GM12878 (cell line): ENCODE measurements around the gene SGSH. TPM values are rescaled to one million over a fixed set of nuclear protein-coding genes. Genes with fewer than 3 reads are reported as not detected.

Experiments used
- ATAC-seq: fragments of 200-7000 bp; cut with Tn5 transposase; 3 replicates; pipeline ENCODE4 v1.9.1; 2020; ENCODE audit warnings: mild to moderate bottlenecking, moderate library complexity
- BruUV-seq: library from RNA; stranded (reverse); fragments of 400-500 nt; replicated peaks from 2 replicates; lab custom pipeline; 2021; lab: Mats Ljungman, UMichigan
- CTCF ChIA-PET: fragments of 300-600 bp; sonication (Branson Sonifier 250); formaldehyde crosslinking; extraction: SDS; loops from one replicate; lab custom pipeline; 2021; ENCODE audit warnings: inconsistent platforms; lab: Yijun Ruan, JAX
- POLR2A ChIA-PET: fragments of 350-600 bp; formaldehyde crosslinking; extraction: SDS; loops from one replicate; lab custom pipeline; 2021; ENCODE audit warnings: inconsistent platforms; lab: Charles Lee
- RAD21 ChIA-PET: fragments of 300-600 bp; sonication (Branson Sonifier 250); formaldehyde crosslinking; loops from one replicate; lab custom pipeline; 2023; ENCODE audit warnings: antibody characterized with exemption; ENCODE audit not compliant: unreplicated experiment; lab: Charles Lee
- SMC1A ChIA-PET: fragments of 300-600 bp; sonication (Branson Sonifier 250); formaldehyde crosslinking; loops from one replicate; lab custom pipeline; 2023; ENCODE audit not compliant: unreplicated experiment, uncharacterized antibody; lab: Charles Lee
- DNase-seq: peaks from one replicate; pipeline ENCODE4 v3.0.0-alpha.2; 2011; ENCODE audit warnings: low read depth, low spot score
- FAIRE-seq: peaks from 3 replicates; lab custom pipeline; 2011; peaks lifted over from hg19 to GRCh38; lab: Jason Lieb, UNC
- H2AFZ ChIP-seq: 2 replicates; pipeline ENCODE4 v1.6.0; 2011; ENCODE audit warnings: low read depth, low read length, control low read depth; ENCODE audit not compliant: control insufficient read depth
- H3K27ac ChIP-seq: 2 replicates; pipeline ENCODE4 v1.5.1; 2011; ENCODE audit warnings: control low read depth; ENCODE audit not compliant: control insufficient read depth, insufficient read depth
- H3K27me3 ChIP-seq, 2 experiments: replicated peaks in 1 of 2; 2 replicates each; pipeline versions ENCODE4 v1.6.0 to v1.6.1; 2011; ENCODE audit warnings: low read length in 1 of 2; ENCODE audit not compliant: control insufficient read depth in 2 of 2, insufficient read depth in 2 of 2
- H3K36me3 ChIP-seq, 2 experiments: 2 replicates each; pipeline ENCODE4 v1.5.1; 2011; ENCODE audit warnings: low read length in 1 of 2; ENCODE audit not compliant: control insufficient read depth in 2 of 2, insufficient read depth in 2 of 2
- H3K4me1 ChIP-seq: 2 replicates; pipeline ENCODE4 v1.6.1; 2011; ENCODE audit warnings: mild to moderate bottlenecking, low read length, moderate library complexity, mixed read lengths; ENCODE audit not compliant: control insufficient read depth, insufficient read depth
- H3K4me2 ChIP-seq: 2 replicates; pipeline ENCODE4 v1.6.0; 2011; ENCODE audit warnings: control low read depth; ENCODE audit not compliant: control insufficient read depth, insufficient read depth
- H3K4me3 ChIP-seq: fragments of 200-600 bp; sonication (generic); 2 replicates; pipeline ENCODE4 v1.5.1; 2016
- H3K79me2 ChIP-seq: 2 replicates; pipeline ENCODE4 v1.6.0; 2011; ENCODE audit warnings: low read length; ENCODE audit not compliant: control insufficient read depth, insufficient read depth
- H3K9ac ChIP-seq: 2 replicates; pipeline ENCODE4 v1.8.0; 2011; ENCODE audit warnings: low read length, control low read depth, mixed read lengths; ENCODE audit not compliant: control insufficient read depth, insufficient read depth
- H3K9me3 ChIP-seq: replicated peaks from 3 replicates; pipeline ENCODE4 v1.5.1; 2011; ENCODE audit warnings: mild to moderate bottlenecking, low read length; ENCODE audit not compliant: control insufficient read depth, insufficient read depth
- H4K20me1 ChIP-seq: 2 replicates; pipeline ENCODE4 v1.6.0; 2011; ENCODE audit not compliant: control insufficient read depth, insufficient read depth
- BRCA1 ChIP-seq: IDR thresholded peaks from 2 replicates; pipeline ENCODE4 v1.6.1; 2011; ENCODE audit warnings: low read depth, low read length, improper control_type of control experiment
- CHD1 ChIP-seq: IDR thresholded peaks from 2 replicates; pipeline ENCODE4 v1.6.1; 2012; ENCODE audit warnings: low read depth, low read length, improper control_type of control experiment
- HDGF ChIP-seq: fragments of 450-650 bp; IDR thresholded peaks from 2 replicates; pipeline ENCODE4 v1.6.1; 2016; ENCODE audit warnings: antibody characterized with exemption
- IKZF1 ChIP-seq: fragments of 450-650 bp; conservative IDR thresholded peaks from 2 replicates; pipeline ENCODE4 v1.6.1; 2017; ENCODE audit warnings: antibody characterized with exemption, mild to moderate bottlenecking
- JUND ChIP-seq: IDR thresholded peaks from 2 replicates; pipeline ENCODE4 v1.6.1; 2012; ENCODE audit warnings: low read depth, mild to moderate bottlenecking, low read length, improper control_type of control experiment, moderate library complexity
- NR2C2 ChIP-seq: IDR thresholded peaks from 2 replicates; pipeline ENCODE4 v1.6.1; 2011; ENCODE audit warnings: borderline replicate concordance, low read depth; ENCODE audit not compliant: control insufficient read depth, insufficient read length
- NRF1 ChIP-seq: conservative IDR thresholded peaks from 2 replicates; pipeline ENCODE4 v1.6.1; 2011; ENCODE audit warnings: mild to moderate bottlenecking, low read depth, low read length, improper control_type of control experiment
- POLR2A ChIP-seq: IDR thresholded peaks from 2 replicates; pipeline ENCODE4 v1.6.1; 2011; ENCODE audit warnings: low read depth, mild to moderate bottlenecking, low read length
- SMAD1 ChIP-seq: fragments of 450-650 bp; IDR thresholded peaks from 2 replicates; pipeline ENCODE4 v1.6.1; 2018; ENCODE audit warnings: mild to moderate bottlenecking, low read depth; ENCODE audit not compliant: partially characterized antibody
- SMAD5 ChIP-seq: IDR thresholded peaks from 2 replicates; pipeline ENCODE4 v1.6.1; 2016; ENCODE audit warnings: antibody characterized with exemption, low read depth
- SPI1 ChIP-seq: IDR thresholded peaks from 2 replicates; pipeline ENCODE4 v1.6.1; 2011; ENCODE audit warnings: low read depth, mild to moderate bottlenecking, low read length, moderate library complexity, borderline replicate concordance; ENCODE audit not compliant: insufficient read depth
- ZNF207 ChIP-seq: fragments of 450-650 bp; IDR thresholded peaks from 2 replicates; pipeline ENCODE4 v1.6.1; 2014; ENCODE audit warnings: antibody characterized with exemption, mild to moderate bottlenecking, borderline replicate concordance
- WGBS: methylation state at CpG from one replicate; pipeline ENCODE4 v1.1.6; 2016; ENCODE audit warnings: low lambda C conversion rate; ENCODE audit not compliant: insufficient replicate concordance, insufficient coverage; ENCODE audit errors: missing lambda C conversion rate; 5-methylcytosine and 5-hydroxymethylcytosine counted together
- in situ Hi-C: fragments of 300-500 bp; cut with MboI; formaldehyde crosslinking; loops from 9 replicates; pipeline ENCODE4 v1.14.3; 2018; ENCODE audit warnings: mixed read lengths
- intact Hi-C: fragments of 100-400 bp; cut with micrococcal nuclease; formaldehyde crosslinking; loops from one replicate; pipeline ENCODE4 v1.14.2; 2022; ENCODE audit not compliant: unreplicated experiment
- polyA plus RNA-seq, 11 experiments: library from polyadenylated mRNA; depleted of rRNA in 4 of 11; unstranded in 6 of 11; stranded (reverse) in 5 of 11; fragments of >200 nt; fragmentation: Nextera tagmentation in 4 of 11; fragmentation: Illumina TruSeq in 1 of 11; extraction: Ambion mirVana in 4 of 11; extraction: Trizol in 1 of 11; gene quantifications; 1 replicate in 1 of 11; 2 replicates in 10 of 11; pipeline versions ENCODE4 v1.2.1 to v1.2.3, GENCODE V29; 2011 to 2016; ENCODE audit warnings: inconsistent platforms in 2 of 11, missing spikeins in 2 of 11, low read depth in 1 of 11
- total RNA-seq, 4 experiments: library from RNA; depleted of rRNA in 3 of 4; stranded (reverse); fragments of >200 nt in 3 of 4; fragmentation: Illumina TruSeq in 1 of 4; extraction: Trizol in 1 of 4; gene quantifications; 2 replicates each; pipeline versions ENCODE4 v1.2.1 to v1.2.3, GENCODE V29; 2013 to 2021
- TF ChIP-seq, protein P1 (sequence below): fragments of 450-650 bp; IDR thresholded peaks from 2 replicates; pipeline ENCODE4 v1.6.1; 2018; ENCODE audit warnings: borderline replicate concordance, mild to moderate bottlenecking; ENCODE audit not compliant: partially characterized antibody
- TF ChIP-seq, protein P2 (sequence below): IDR thresholded peaks from 2 replicates; pipeline ENCODE4 v1.6.1; 2011; ENCODE audit warnings: mild to moderate bottlenecking, low read depth, low read length, moderate library complexity; ENCODE audit not compliant: insufficient replicate concordance
- TF ChIP-seq, protein P3 (sequence below): fragments of 450-650 bp; IDR thresholded peaks from 2 replicates; pipeline ENCODE4 v1.6.1; 2014; ENCODE audit warnings: mild to moderate bottlenecking
- TF ChIP-seq, protein P4 (sequence below): IDR thresholded peaks from 2 replicates; pipeline ENCODE4 v1.6.1; 2012; ENCODE audit warnings: mild to moderate bottlenecking, low read depth, low read length

Gene SGSH
- total and polyA plus RNA-seq, 10 of the 15 experiments (the other 5 are each of a cell fraction or from before 2014, with no cell fraction given), result 0.13 to 17.2 (median 6.0) TPM

DNA sequence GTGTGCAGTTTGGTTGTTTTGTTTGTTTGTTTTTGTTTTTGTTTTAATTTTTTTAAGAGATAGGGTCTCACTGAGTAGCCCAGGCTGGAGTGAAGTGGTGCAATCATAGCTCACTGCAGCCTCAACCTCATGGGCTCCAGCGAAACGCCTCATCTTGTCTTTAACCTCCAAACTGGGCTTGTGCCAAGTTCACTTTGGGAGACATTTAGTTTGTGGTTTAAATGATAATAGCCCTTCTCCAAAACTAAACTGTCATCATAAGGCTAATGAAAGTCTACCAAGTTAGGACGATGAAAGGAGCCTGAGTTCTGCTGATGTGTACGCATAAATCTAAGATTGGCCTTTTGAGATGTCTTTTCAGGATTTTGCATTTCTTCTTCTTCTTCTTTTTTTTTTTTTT is 56.8 kb downstream of the SGSH start (continued):
- TF ChIP-seq, protein P1, sequence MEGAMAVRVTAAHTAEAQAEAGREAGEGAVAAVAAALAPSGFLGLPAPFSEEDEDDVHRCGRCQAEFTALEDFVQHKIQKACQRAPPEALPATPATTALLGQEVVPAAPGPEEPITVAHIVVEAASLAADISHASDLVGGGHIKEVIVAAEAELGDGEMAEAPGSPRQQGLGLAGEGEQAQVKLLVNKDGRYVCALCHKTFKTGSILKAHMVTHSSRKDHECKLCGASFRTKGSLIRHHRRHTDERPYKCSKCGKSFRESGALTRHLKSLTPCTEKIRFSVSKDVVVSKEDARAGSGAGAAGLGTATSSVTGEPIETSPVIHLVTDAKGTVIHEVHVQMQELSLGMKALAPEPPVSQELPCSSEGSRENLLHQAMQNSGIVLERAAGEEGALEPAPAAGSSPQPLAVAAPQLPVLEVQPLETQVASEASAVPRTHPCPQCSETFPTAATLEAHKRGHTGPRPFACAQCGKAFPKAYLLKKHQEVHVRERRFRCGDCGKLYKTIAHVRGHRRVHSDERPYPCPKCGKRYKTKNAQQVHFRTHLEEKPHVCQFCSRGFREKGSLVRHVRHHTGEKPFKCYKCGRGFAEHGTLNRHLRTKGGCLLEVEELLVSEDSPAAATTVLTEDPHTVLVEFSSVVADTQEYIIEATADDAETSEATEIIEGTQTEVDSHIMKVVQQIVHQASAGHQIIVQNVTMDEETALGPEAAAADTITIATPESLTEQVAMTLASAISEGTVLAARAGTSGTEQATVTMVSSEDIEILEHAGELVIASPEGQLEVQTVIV, result no peak
- no peak for TF ChIP-seq JUND

DNA sequence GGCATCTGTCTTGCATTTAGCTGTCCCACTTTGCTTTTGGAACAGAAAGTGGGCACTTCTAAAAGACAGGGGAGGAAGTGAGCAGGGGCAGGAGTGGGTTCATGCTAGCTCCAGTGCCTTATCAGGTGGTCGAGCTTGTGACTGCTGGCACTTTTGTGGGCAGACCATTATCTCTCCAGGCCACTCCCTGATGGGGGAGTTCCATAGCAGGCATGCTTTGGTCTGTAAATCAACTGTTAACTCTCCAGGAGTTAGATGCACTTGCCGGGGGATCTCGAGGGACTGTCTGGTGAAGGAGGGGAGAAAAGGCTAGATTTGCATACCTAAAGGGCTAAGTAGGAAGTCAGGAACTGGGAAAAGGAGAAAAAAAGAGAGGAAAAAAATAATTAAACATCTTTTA is 59.6 kb downstream of the SGSH start:
- SMC1A ChIA-PET, result interaction anchor here (1.2 kb wide), 1 partner anchor 9 kb away, joined by 4 read pairs; no protein-coding TSS in a partner anchor
- Histone ChIP-seq H3K27me3 (no peaks in the 10 kb centered on the region), H2AFZ (no peak overlapping the region), H3K9ac (no peak overlapping the region), H3K79me2 (no peaks in the 10 kb centered on the region), H4K20me1 (no peaks in the 10 kb centered on the region), H3K27ac (no peak overlapping the region), H3K9me3 (peaks cover 4% of the 10 kb centered on the region; the same call in 2 of the 3 replicates), H3K4me1 (no peaks in the 10 kb centered on the region), H3K4me2 (no peak overlapping the region), H3K36me3 (no peaks in the 10 kb centered on the region), H3K4me3 (no peak overlapping the region)
- in situ Hi-C loops, result no loop called here
- BruUV-seq, result no TSS peak
- WGBS, result 2% methylated on average over 3 of the region's 3 CpGs
- RAD21 ChIA-PET, result no interaction called here
- no peak for DNase-seq
- intact Hi-C loops, result no loop called here
- CTCF ChIA-PET, result no interaction called here
- ATAC-seq, result no peak; the same call in 2 of the 3 replicates
- FAIRE-seq, result no peak
- POLR2A ChIA-PET, result interaction anchor here (0.6 to 0.7 kb wide), 2 partner anchors 10 to 1492 kb away, joined by 6 to 7 read pairs; no protein-coding TSS in a partner anchor
- no peak for TF ChIP-seq POLR2A
- TF ChIP-seq, protein P2, sequence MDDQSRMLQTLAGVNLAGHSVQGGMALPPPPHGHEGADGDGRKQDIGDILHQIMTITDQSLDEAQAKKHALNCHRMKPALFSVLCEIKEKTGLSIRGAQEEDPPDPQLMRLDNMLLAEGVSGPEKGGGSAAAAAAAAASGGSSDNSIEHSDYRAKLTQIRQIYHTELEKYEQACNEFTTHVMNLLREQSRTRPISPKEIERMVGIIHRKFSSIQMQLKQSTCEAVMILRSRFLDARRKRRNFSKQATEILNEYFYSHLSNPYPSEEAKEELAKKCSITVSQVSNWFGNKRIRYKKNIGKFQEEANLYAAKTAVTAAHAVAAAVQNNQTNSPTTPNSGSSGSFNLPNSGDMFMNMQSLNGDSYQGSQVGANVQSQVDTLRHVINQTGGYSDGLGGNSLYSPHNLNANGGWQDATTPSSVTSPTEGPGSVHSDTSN, result no peak
- TF ChIP-seq, protein P3, sequence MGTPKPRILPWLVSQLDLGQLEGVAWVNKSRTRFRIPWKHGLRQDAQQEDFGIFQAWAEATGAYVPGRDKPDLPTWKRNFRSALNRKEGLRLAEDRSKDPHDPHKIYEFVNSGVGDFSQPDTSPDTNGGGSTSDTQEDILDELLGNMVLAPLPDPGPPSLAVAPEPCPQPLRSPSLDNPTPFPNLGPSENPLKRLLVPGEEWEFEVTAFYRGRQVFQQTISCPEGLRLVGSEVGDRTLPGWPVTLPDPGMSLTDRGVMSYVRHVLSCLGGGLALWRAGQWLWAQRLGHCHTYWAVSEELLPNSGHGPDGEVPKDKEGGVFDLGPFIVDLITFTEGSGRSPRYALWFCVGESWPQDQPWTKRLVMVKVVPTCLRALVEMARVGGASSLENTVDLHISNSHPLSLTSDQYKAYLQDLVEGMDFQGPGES, result no peak
- no peak for TF ChIP-seq HDGF
- TF ChIP-seq SPI1, result no peak
- TF ChIP-seq NR2C2, result no peak
- no peak for TF ChIP-seq BRCA1
- TF ChIP-seq SMAD5, result no peak
- TF ChIP-seq NRF1, result no peak
- TF ChIP-seq CHD1, result no peak
- no peak for TF ChIP-seq IKZF1
- TF ChIP-seq SMAD1, result no peak
- TF ChIP-seq, protein P4, sequence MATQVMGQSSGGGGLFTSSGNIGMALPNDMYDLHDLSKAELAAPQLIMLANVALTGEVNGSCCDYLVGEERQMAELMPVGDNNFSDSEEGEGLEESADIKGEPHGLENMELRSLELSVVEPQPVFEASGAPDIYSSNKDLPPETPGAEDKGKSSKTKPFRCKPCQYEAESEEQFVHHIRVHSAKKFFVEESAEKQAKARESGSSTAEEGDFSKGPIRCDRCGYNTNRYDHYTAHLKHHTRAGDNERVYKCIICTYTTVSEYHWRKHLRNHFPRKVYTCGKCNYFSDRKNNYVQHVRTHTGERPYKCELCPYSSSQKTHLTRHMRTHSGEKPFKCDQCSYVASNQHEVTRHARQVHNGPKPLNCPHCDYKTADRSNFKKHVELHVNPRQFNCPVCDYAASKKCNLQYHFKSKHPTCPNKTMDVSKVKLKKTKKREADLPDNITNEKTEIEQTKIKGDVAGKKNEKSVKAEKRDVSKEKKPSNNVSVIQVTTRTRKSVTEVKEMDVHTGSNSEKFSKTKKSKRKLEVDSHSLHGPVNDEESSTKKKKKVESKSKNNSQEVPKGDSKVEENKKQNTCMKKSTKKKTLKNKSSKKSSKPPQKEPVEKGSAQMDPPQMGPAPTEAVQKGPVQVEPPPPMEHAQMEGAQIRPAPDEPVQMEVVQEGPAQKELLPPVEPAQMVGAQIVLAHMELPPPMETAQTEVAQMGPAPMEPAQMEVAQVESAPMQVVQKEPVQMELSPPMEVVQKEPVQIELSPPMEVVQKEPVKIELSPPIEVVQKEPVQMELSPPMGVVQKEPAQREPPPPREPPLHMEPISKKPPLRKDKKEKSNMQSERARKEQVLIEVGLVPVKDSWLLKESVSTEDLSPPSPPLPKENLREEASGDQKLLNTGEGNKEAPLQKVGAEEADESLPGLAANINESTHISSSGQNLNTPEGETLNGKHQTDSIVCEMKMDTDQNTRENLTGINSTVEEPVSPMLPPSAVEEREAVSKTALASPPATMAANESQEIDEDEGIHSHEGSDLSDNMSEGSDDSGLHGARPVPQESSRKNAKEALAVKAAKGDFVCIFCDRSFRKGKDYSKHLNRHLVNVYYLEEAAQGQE, result no peak
- no peak for TF ChIP-seq ZNF207
